Astrocyte (in vitro differentiated cells and primary cell): ENCODE data around the gene THRB. TPM values are rescaled to one million over a fixed set of nuclear protein-coding genes. Genes with fewer than 3 reads are reported as not detected.

Experiments
- DNase-seq: peaks from one replicate; pipeline ENCODE4 v3.0.0-alpha.2; 2010; ENCODE audit warnings: low read depth
- FAIRE-seq: peaks from 2 replicates; lab custom pipeline; 2011; peaks lifted over from hg19 to GRCh38; lab: Jason Lieb, UNC
- H2AFZ ChIP-seq: 2 replicates; pipeline ENCODE4 v1.6.0; 2012; ENCODE audit warnings: low read depth, low read length, inconsistent platforms
- H3K27ac ChIP-seq: 2 replicates; pipeline ENCODE4 v1.5.1; 2011; ENCODE audit warnings: low read depth, low read length, inconsistent platforms
- H3K27me3 ChIP-seq: 2 replicates; pipeline ENCODE4 v1.6.0; 2011; ENCODE audit warnings: low read length, inconsistent platforms; ENCODE audit not compliant: insufficient read depth
- H3K36me3 ChIP-seq: 2 replicates; pipeline ENCODE4 v1.5.1; 2011; ENCODE audit warnings: low read length, inconsistent platforms; ENCODE audit not compliant: insufficient read depth
- H3K4me1 ChIP-seq: 2 replicates; pipeline ENCODE4 v1.5.1; 2011; ENCODE audit warnings: low read length, inconsistent platforms; ENCODE audit not compliant: insufficient read depth
- H3K4me2 ChIP-seq: 2 replicates; pipeline ENCODE4 v1.6.0; 2012; ENCODE audit warnings: low read length, inconsistent platforms
- H3K4me3 ChIP-seq: 2 replicates; pipeline ENCODE4 v1.5.1; 2011; ENCODE audit warnings: low read depth, mild to moderate bottlenecking, low read length, inconsistent platforms; ENCODE audit not compliant: insufficient read depth
- H3K79me2 ChIP-seq: 2 replicates; pipeline ENCODE4 v1.6.0; 2012; ENCODE audit warnings: mild to moderate bottlenecking, low read length, inconsistent platforms; ENCODE audit not compliant: insufficient read depth
- H3K9ac ChIP-seq: 2 replicates; pipeline ENCODE4 v1.6.0; 2012; ENCODE audit warnings: mild to moderate bottlenecking, low read length, inconsistent platforms
- H3K9me3 ChIP-seq: 2 replicates; pipeline ENCODE4 v1.5.1; 2012; ENCODE audit warnings: low read depth, mild to moderate bottlenecking, low read length, inconsistent platforms; ENCODE audit not compliant: insufficient read depth
- H4K20me1 ChIP-seq: 2 replicates; pipeline ENCODE4 v1.6.0; 2012; ENCODE audit warnings: low read length, inconsistent platforms; ENCODE audit not compliant: insufficient read depth
- H3K27ac Mint-ChIP-seq: one replicate; pipeline ENCODE4 v1.8.0; 2021; ENCODE audit warnings: mild to moderate bottlenecking, mixed read lengths; ENCODE audit not compliant: unreplicated experiment
- H3K27me3 Mint-ChIP-seq: one replicate; pipeline ENCODE4 v1.8.0; 2021; ENCODE audit warnings: low read depth, mixed read lengths; ENCODE audit not compliant: unreplicated experiment
- H3K36me3 Mint-ChIP-seq: one replicate; pipeline ENCODE4 v1.8.0; 2021; ENCODE audit warnings: low read depth, mixed read lengths; ENCODE audit not compliant: unreplicated experiment
- H3K4me1 Mint-ChIP-seq: one replicate; pipeline ENCODE4 v1.8.0; 2021; ENCODE audit warnings: low read depth, mixed read lengths; ENCODE audit not compliant: unreplicated experiment
- H3K4me3 Mint-ChIP-seq: one replicate; pipeline ENCODE4 v1.8.0; 2021; ENCODE audit warnings: mild to moderate bottlenecking, moderate library complexity, mixed read lengths; ENCODE audit not compliant: unreplicated experiment
- H3K9me3 Mint-ChIP-seq: one replicate; pipeline ENCODE4 v1.8.0; 2021; ENCODE audit warnings: mild to moderate bottlenecking, mixed read lengths; ENCODE audit not compliant: unreplicated experiment
- CTCF ChIP-seq: IDR thresholded peaks from 2 replicates; pipeline ENCODE4 v1.5.1; 2011; ENCODE audit warnings: low read depth, mild to moderate bottlenecking, inconsistent platforms, low read length, moderate library complexity; ENCODE audit not compliant: insufficient read depth
- EZH2 ChIP-seq: IDR thresholded peaks from 2 replicates; pipeline ENCODE4 v1.6.1; 2012; ENCODE audit warnings: mild to moderate bottlenecking, low read length, inconsistent platforms; ENCODE audit not compliant: insufficient read depth
- total RNA-seq: library from RNA; stranded (reverse); gene quantifications from 2 replicates; pipeline ENCODE4 v1.2.1, GENCODE V29; 2021

Gene THRB
- total RNA-seq, 1 donor from 2014 or later: 8.5 TPM

- peaks cover 10% of the 10 kb centered on the region for H3K4me1 Mint-ChIP-seq
- no peak overlapping the region for H3K4me3 Mint-ChIP-seq
- no peak overlapping the region for H3K27ac ChIP-seq
- H3K27me3 Mint-ChIP-seq: no peaks in the 10 kb centered on the region
- H3K9ac ChIP-seq: no peak overlapping the region
- no peaks in the 10 kb centered on the region for H3K27me3 ChIP-seq
- no peak overlapping the region for H3K4me2 ChIP-seq
- no peaks in the 10 kb centered on the region for H4K20me1 ChIP-seq
- H3K9me3 ChIP-seq: no peaks in the 10 kb centered on the region
- no peak overlapping the region for H3K27ac Mint-ChIP-seq
- no peak overlapping the region for H3K4me3 ChIP-seq
- no peaks in the 10 kb centered on the region for H3K9me3 Mint-ChIP-seq
- TF ChIP-seq EZH2: no peak
- TF ChIP-seq CTCF: no peak
- no peak for FAIRE-seq
- no peak overlapping the region for H2AFZ ChIP-seq
- DNase-seq: no peak
- H3K4me1 ChIP-seq: no peaks in the 10 kb centered on the region
- H3K36me3 Mint-ChIP-seq: no peaks in the 10 kb centered on the region
- no peaks in the 10 kb centered on the region for H3K79me2 ChIP-seq
- no peaks in the 10 kb centered on the region for H3K36me3 ChIP-seq
These were observed 59.1 kb downstream of the THRB start for GRCh38 chr3:24435584-24435983.

GRCh38 chr3:24434651-24435050 is 60.0 kb downstream of the THRB start:
- H3K27me3 ChIP-seq: no peaks in the 10 kb centered on the region
- Mint-ChIP-seq H3K9me3 (no peaks in the 10 kb centered on the region), H3K27me3 (no peaks in the 10 kb centered on the region), H3K36me3 (no peaks in the 10 kb centered on the region), H3K4me1 (peaks cover 10% of the 10 kb centered on the region), H3K27ac (no peak overlapping the region), H3K4me3 (no peak overlapping the region)
- no peaks in the 10 kb centered on the region for H4K20me1 ChIP-seq
- TF ChIP-seq CTCF: no peak
- TF ChIP-seq EZH2: no peak
- DNase-seq (no peak), FAIRE-seq (no peak)
- H3K4me2 ChIP-seq: no peak overlapping the region
- no peaks in the 10 kb centered on the region for H3K79me2 ChIP-seq
- H3K9me3 ChIP-seq: no peaks in the 10 kb centered on the region
- no peaks in the 10 kb centered on the region for H3K36me3 ChIP-seq
- H3K9ac ChIP-seq: no peak overlapping the region
- no peak overlapping the region for H3K4me3 ChIP-seq
- H2AFZ ChIP-seq: no peak overlapping the region
- H3K27ac ChIP-seq: no peak overlapping the region
- H3K4me1 ChIP-seq: no peaks in the 10 kb centered on the region

DNA sequence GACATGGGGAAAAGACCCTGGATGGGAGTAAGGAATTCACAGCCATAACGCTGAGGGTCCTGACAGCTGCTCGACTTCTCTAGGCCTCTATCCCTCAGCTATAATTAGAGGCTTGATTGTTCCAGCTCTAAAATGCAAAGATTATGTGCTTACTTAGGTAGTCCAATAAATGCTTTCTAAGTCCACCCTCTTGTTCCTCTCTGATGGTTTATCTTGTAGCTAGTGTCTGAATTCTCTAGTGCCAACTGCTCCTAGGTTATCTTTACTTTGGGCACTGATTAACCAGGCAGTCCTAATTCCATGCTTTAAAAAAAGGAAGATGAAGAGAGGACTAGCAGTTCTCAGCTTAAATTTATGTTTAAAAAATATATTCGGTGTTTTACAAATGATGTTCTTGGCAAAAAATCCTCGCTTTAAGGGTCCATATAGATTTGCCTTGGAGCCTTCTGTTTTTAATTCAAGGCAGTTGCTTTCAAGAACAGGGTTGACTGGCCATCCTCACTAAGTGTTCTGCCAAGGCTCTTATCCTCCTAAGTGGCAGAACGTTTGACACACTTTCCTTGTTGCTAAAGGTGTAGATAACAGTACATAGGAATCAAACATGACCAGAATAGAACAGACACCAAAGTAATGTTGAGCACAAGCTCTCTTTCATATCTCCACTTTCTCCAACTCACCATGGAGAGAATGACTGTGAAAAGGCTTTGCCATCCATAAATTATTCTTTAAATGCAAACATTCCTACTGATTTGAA is 60.6 kb downstream of the THRB start:
- no peaks in the 10 kb centered on the region for H3K36me3 Mint-ChIP-seq
- TF ChIP-seq CTCF: no peak
- TF ChIP-seq EZH2: no peak
- peaks cover 10% of the 10 kb centered on the region for H3K4me1 Mint-ChIP-seq
- no peaks in the 10 kb centered on the region for H3K4me1 ChIP-seq
- no peak for FAIRE-seq
- no peaks in the 10 kb centered on the region for H3K27me3 ChIP-seq
- H3K9ac ChIP-seq: no peak overlapping the region
- no peaks in the 10 kb centered on the region for H3K79me2 ChIP-seq
- no peak overlapping the region for H3K4me2 ChIP-seq
- DNase-seq: no peak
- H3K9me3 ChIP-seq: no peaks in the 10 kb centered on the region
- no peaks in the 10 kb centered on the region for H3K27me3 Mint-ChIP-seq
- H3K27ac Mint-ChIP-seq: no peak overlapping the region
- H2AFZ ChIP-seq: no peak overlapping the region
- H3K27ac ChIP-seq: no peak overlapping the region
- H3K4me3 ChIP-seq: no peak overlapping the region
- H3K9me3 Mint-ChIP-seq: no peaks in the 10 kb centered on the region
- no peaks in the 10 kb centered on the region for H3K36me3 ChIP-seq
- no peak overlapping the region for H3K4me3 Mint-ChIP-seq
- H4K20me1 ChIP-seq: no peaks in the 10 kb centered on the region
